SK-N-MC (cell line): ENCODE measurements around the gene ZSCAN30.

Experiments
- DNase-seq: peaks from one replicate; pipeline ENCODE4 v3.0.0-alpha.2; 2011; ENCODE audit warnings: low read depth, low spot score
- H3K27ac ChIP-seq: fragments of 200-600 bp; sonication (generic); 2 replicates; pipeline ENCODE4 v1.5.1; 2016; ENCODE audit warnings: mixed run types
- H3K36me3 ChIP-seq: fragments of 200-600 bp; sonication (generic); 2 replicates; pipeline ENCODE4 v1.6.1; 2017; ENCODE audit warnings: antibody characterized with exemption, low read length, mixed read lengths; ENCODE audit not compliant: insufficient read depth
- H3K4me3 ChIP-seq: fragments of 200-600 bp; sonication (generic); 2 replicates; pipeline ENCODE4 v1.5.1; 2016
- H3K9ac ChIP-seq: fragments of 200-600 bp; sonication (generic); 2 replicates; pipeline ENCODE4 v1.8.0; 2017; ENCODE audit warnings: mixed run types, mixed read lengths; ENCODE audit not compliant: insufficient read length
- H3K9me3 ChIP-seq: fragments of 200-600 bp; sonication (generic); 2 replicates; pipeline ENCODE4 v1.6.1; 2017; ENCODE audit warnings: low read depth, mild to moderate bottlenecking, antibody characterized with exemption, low read length, moderate library complexity, mixed read lengths
- EZH2 ChIP-seq: fragments of 200-600 bp; sonication (generic); IDR thresholded peaks from one replicate; pipeline ENCODE4 v1.6.1; 2017; ENCODE audit warnings: antibody characterized with exemption
- FOXP2 ChIP-seq: optimal IDR thresholded peaks from 2 replicates; pipeline ENCODE3; 2011; ENCODE audit warnings: mild to moderate bottlenecking, moderate library complexity; ENCODE audit not compliant: insufficient read depth; ENCODE audit errors: extremely low read length, control extremely low read depth
- POLR2AphosphoS5 ChIP-seq: IDR thresholded peaks from 2 replicates; pipeline ENCODE4 v1.6.1; 2012; ENCODE audit warnings: mild to moderate bottlenecking, low read depth, low read length, borderline replicate concordance

The ZSCAN30 gene

GRCh38 chr18:35245719-35246317 is 44.2 kb downstream of the ZSCAN30 start:
- 0 out of 2 replicates have a peak, but pooled peaks have one; percentile 13 for TF ChIP-seq POLR2AphosphoS5
- TF ChIP-seq EZH2: no peak
- no peak for TF ChIP-seq FOXP2
- H3K4me3 ChIP-seq: no peak overlapping the region
- peaks cover 87% of the 10 kb centered on the region for H3K36me3 ChIP-seq
- H3K27ac ChIP-seq: no peak overlapping the region
- no peak overlapping the region for H3K9ac ChIP-seq
- no peak for DNase-seq
- peaks cover 47% of the 10 kb centered on the region for H3K9me3 ChIP-seq

DNA sequence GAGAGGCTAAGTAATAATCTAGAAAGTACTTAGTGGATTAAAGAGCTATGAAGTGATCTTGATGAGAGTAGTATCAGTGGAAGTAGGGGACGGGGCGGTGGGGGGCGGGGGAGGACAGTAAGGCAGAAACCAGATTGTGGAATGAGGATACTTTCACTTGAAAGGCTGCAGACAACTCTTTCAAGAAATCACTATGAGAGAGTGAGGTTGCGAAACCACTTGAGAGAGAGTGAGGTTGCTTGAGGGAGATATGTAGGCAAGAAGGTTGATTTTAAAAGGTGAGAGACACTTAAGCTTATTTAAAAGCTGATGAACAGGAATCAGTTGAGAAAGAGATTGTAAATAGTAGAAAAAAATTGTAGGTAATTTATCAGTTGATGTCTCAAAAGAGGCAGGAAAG is 45.4 kb downstream of the ZSCAN30 start:
- Histone ChIP-seq H3K4me3 (no peak overlapping the region), H3K27ac (no peak overlapping the region), H3K9me3 (peaks cover 47% of the 10 kb centered on the region), H3K9ac (no peak overlapping the region), H3K36me3 (peaks cover 76% of the 10 kb centered on the region)
- TF ChIP-seq EZH2 (no peak), FOXP2 (no peak), POLR2AphosphoS5 (no peak)
- DNase-seq: no peak

DNA sequence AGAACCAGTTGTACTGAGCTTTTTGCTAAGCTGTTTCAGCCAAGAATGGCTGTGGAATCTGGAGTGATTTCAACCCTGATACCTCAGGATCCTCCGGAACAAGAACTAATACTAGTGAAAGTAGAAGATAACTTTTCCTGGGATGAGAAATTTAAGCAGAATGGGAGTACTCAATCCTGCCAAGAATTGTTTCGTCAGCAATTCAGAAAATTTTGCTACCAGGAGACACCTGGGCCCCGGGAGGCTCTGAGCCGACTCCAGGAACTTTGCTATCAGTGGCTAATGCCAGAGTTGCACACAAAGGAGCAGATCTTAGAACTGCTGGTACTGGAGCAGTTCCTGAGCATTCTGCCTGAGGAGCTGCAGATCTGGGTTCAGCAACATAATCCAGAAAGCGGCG is 47.6 kb downstream of the ZSCAN30 start:
- peaks cover 47% of the 10 kb centered on the region for H3K9me3 ChIP-seq
- TF ChIP-seq POLR2AphosphoS5: no peak
- no peak for TF ChIP-seq EZH2
- no peak for TF ChIP-seq FOXP2
- H3K9ac ChIP-seq: no peak overlapping the region
- H3K27ac ChIP-seq: no peak overlapping the region
- H3K4me3 ChIP-seq: peak overlapping the region; percentile 15; the same call in 1 of the 2 replicates
- DNase-seq: no peak
- H3K36me3 ChIP-seq: peaks cover 57% of the 10 kb centered on the region

DNA sequence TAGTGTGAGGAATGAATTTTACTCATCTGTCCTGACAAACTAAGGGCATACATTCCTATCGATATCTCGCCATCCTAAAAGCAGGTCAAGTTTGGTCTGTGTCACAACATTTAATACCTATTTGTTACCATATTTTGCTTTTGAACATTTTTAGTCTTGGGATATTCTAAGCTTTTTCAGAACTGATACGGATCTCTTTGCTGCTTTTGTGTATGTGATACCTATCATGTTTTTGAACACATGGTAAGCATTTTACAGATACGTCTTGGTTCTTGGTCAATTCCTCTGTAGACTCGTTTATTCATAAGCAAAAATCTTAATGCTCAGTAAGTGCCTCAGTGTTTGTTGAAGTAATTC is 48.6 kb downstream of the ZSCAN30 start:
- Histone ChIP-seq H3K36me3 (peaks cover 47% of the 10 kb centered on the region), H3K9ac (peak overlapping the region; percentile 91), H3K27ac (peak overlapping the region; percentile 79), H3K4me3 (peak overlapping the region; percentile 97), H3K9me3 (peaks cover 41% of the 10 kb centered on the region)
- TF ChIP-seq POLR2AphosphoS5 (no peak), EZH2 (no peak), FOXP2 (no peak)
- DNase-seq: no peak

DNA sequence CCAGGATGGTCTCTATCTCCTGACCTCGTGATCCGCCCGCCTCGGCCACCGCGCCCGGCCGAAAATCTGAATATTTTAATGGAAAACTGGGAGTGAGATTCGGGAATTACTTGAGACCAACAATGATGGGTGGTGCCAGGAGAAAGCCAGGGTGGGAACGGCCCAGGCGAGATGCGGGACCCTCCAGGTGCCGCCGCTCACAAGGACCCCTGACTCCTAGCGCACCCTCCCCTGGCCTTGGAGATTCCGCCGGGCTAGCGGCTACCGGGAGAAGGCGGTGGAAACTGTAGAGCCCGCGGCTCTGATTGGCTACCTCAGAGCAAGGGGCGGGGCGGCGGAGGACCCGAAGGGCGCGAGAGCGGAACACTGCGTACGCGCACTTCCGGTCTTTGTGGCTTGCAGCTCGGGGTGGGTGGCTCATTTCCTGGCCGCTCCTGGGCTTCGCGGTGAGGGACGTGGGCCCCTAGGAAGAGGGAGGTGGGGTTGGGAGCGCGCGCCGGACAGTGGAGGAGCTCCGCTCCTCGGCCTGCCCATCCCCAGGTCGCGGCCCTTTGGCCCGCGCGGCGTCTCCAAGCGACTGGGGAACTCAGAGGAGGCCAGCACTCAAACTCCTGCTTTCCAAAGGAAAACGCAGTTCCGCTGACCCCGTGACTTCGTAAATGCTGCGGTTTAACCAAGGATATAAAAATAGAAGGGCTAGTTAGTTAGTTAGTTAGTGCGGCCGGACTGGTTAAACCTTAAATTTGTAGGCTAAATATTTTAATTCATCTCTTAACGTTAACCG is 49.2 kb downstream of the ZSCAN30 start, which contains the start of gene ZNF397:
TSS of gene ZNF397 (plus strand) at position 371 of the 784 bp plus-strand sequence. CDS start 1,437 bp downstream, outside the sequence.
- H3K9me3 ChIP-seq: peaks cover 35% of the 10 kb centered on the region
- H3K4me3 ChIP-seq: peak within 1 kb of the TSS; percentile 97

GRCh38 chr18:35239314-35239713 is 50.7 kb downstream of the ZSCAN30 start:
- DNase-seq: no peak
- TF ChIP-seq FOXP2: no peak
- no peak for TF ChIP-seq POLR2AphosphoS5
- no peak for TF ChIP-seq EZH2

More for the DNA sequence above, 49.2 kb downstream of the ZSCAN30 start, which contains the start of gene ZNF397:
- peak; percentile 20 for DNase-seq
- Histone ChIP-seq H3K36me3 (peaks cover 41% of the 10 kb centered on the region), H3K9ac (peak within 1 kb of the TSS; percentile 91), H3K27ac (peak within 1 kb of the TSS; percentile 81)
- TF ChIP-seq FOXP2 (no peak), POLR2AphosphoS5 (peak; percentile 95), EZH2 (no peak)

DNA sequence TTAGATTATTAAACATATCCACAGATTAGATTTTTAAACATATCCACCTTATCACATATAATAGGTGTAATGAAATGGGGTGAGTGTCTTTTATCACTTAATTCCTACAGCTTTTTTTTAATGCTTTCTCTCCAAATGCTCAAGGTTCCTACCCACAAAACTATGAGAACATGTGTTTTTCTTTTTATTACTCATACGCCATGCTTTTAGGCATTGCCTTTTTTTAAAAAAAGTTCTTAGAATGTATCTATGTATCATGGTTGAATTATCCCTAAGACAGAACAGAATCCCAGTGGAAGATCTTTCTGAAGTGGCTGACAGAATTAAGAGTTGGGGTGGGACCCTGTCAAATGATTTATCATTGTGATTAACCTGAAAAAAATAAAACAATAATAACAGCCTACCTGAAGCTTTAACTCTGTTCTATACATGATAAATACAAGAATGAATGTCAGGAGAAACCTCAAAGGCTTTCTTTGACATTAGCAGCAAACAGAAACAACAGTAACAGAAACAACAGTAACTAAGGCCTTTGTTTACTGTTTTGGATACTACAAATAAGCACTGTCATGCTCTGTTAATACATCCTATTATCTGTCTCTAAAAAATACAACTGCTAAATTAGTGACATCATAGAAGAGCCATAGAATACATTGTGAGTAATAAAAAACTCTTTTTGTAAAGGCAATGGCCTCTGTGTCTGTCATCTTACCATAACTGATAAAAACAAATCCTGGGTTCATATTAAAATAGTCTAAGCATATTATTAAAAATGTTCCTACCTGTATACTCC is 53.3 kb downstream of the ZSCAN30 start:
- no peak overlapping the region for H3K9ac ChIP-seq
- no peaks in the 10 kb centered on the region for H3K9me3 ChIP-seq
- DNase-seq: no peak
- TF ChIP-seq FOXP2 (no peak), EZH2 (no peak), POLR2AphosphoS5 (no peak)
- H3K36me3 ChIP-seq: peaks cover under 1% of the 10 kb centered on the region; the same call in 1 of the 2 replicates
- H3K4me3 ChIP-seq: no peak overlapping the region
- H3K27ac ChIP-seq: no peak overlapping the region

More at GRCh38 chr18:35239314-35239713, 50.7 kb downstream of the ZSCAN30 start:
- no peak overlapping the region for H3K9ac ChIP-seq
- H3K36me3 ChIP-seq: peaks cover 26% of the 10 kb centered on the region
- peaks cover 22% of the 10 kb centered on the region for H3K9me3 ChIP-seq
- no peak overlapping the region for H3K4me3 ChIP-seq
- H3K27ac ChIP-seq: no peak overlapping the region

GRCh38 chr18:35231052-35231451 is 59.0 kb downstream of the ZSCAN30 start:
- Histone ChIP-seq H3K9ac (peak overlapping the region; percentile 45), H3K9me3 (no peaks in the 10 kb centered on the region), H3K36me3 (no peaks in the 10 kb centered on the region), H3K27ac (no peak overlapping the region), H3K4me3 (peak overlapping the region; percentile 71)
- peak; percentile 50 for DNase-seq
- no peak for TF ChIP-seq EZH2
